GM12878 (cell line): Measurements from ENCODE around the gene SLX9. TPM values are rescaled to one million over a fixed set of nuclear protein-coding genes. Genes with fewer than 3 reads are reported as not detected.

Experiments used
- ATAC-seq: fragments of 200-7000 bp; cut with Tn5 transposase; 3 replicates; pipeline ENCODE4 v1.9.1; 2020; ENCODE audit warnings: mild to moderate bottlenecking, moderate library complexity
- BruUV-seq: library from RNA; stranded (reverse); fragments of 400-500 nt; replicated peaks from 2 replicates; lab custom pipeline; 2021; lab: Mats Ljungman, UMichigan
- CTCF ChIA-PET: fragments of 300-600 bp; sonication (Branson Sonifier 250); formaldehyde crosslinking; extraction: SDS; loops from one replicate; lab custom pipeline; 2021; ENCODE audit warnings: inconsistent platforms; lab: Yijun Ruan, JAX
- POLR2A ChIA-PET: fragments of 350-600 bp; formaldehyde crosslinking; extraction: SDS; loops from one replicate; lab custom pipeline; 2021; ENCODE audit warnings: inconsistent platforms; lab: Charles Lee
- RAD21 ChIA-PET: fragments of 300-600 bp; sonication (Branson Sonifier 250); formaldehyde crosslinking; loops from one replicate; lab custom pipeline; 2023; ENCODE audit warnings: antibody characterized with exemption; ENCODE audit not compliant: unreplicated experiment; lab: Charles Lee
- SMC1A ChIA-PET: fragments of 300-600 bp; sonication (Branson Sonifier 250); formaldehyde crosslinking; loops from one replicate; lab custom pipeline; 2023; ENCODE audit not compliant: unreplicated experiment, uncharacterized antibody; lab: Charles Lee
- DNase-seq: peaks from one replicate; pipeline ENCODE4 v3.0.0-alpha.2; 2011; ENCODE audit warnings: low read depth, low spot score
- FAIRE-seq: peaks from 3 replicates; lab custom pipeline; 2011; peaks lifted over from hg19 to GRCh38; lab: Jason Lieb, UNC
- H2AFZ ChIP-seq: 2 replicates; pipeline ENCODE4 v1.6.0; 2011; ENCODE audit warnings: low read depth, low read length, control low read depth; ENCODE audit not compliant: control insufficient read depth
- H3K27ac ChIP-seq: 2 replicates; pipeline ENCODE4 v1.5.1; 2011; ENCODE audit warnings: control low read depth; ENCODE audit not compliant: control insufficient read depth, insufficient read depth
- H3K27me3 ChIP-seq, 2 experiments: replicated peaks in 1 of 2; 2 replicates each; pipeline versions ENCODE4 v1.6.0 to v1.6.1; 2011; ENCODE audit warnings: low read length in 1 of 2; ENCODE audit not compliant: control insufficient read depth in 2 of 2, insufficient read depth in 2 of 2
- H3K36me3 ChIP-seq, 2 experiments: 2 replicates each; pipeline ENCODE4 v1.5.1; 2011; ENCODE audit warnings: low read length in 1 of 2; ENCODE audit not compliant: control insufficient read depth in 2 of 2, insufficient read depth in 2 of 2
- H3K4me1 ChIP-seq: 2 replicates; pipeline ENCODE4 v1.6.1; 2011; ENCODE audit warnings: mild to moderate bottlenecking, low read length, moderate library complexity, mixed read lengths; ENCODE audit not compliant: control insufficient read depth, insufficient read depth
- H3K4me2 ChIP-seq: 2 replicates; pipeline ENCODE4 v1.6.0; 2011; ENCODE audit warnings: control low read depth; ENCODE audit not compliant: control insufficient read depth, insufficient read depth
- H3K4me3 ChIP-seq: fragments of 200-600 bp; sonication (generic); 2 replicates; pipeline ENCODE4 v1.5.1; 2016
- H3K79me2 ChIP-seq: 2 replicates; pipeline ENCODE4 v1.6.0; 2011; ENCODE audit warnings: low read length; ENCODE audit not compliant: control insufficient read depth, insufficient read depth
- H3K9ac ChIP-seq: 2 replicates; pipeline ENCODE4 v1.8.0; 2011; ENCODE audit warnings: low read length, control low read depth, mixed read lengths; ENCODE audit not compliant: control insufficient read depth, insufficient read depth
- H3K9me3 ChIP-seq: replicated peaks from 3 replicates; pipeline ENCODE4 v1.5.1; 2011; ENCODE audit warnings: mild to moderate bottlenecking, low read length; ENCODE audit not compliant: control insufficient read depth, insufficient read depth
- H4K20me1 ChIP-seq: 2 replicates; pipeline ENCODE4 v1.6.0; 2011; ENCODE audit not compliant: control insufficient read depth, insufficient read depth
- DPF2 ChIP-seq: fragments of 450-650 bp; IDR thresholded peaks from 2 replicates; pipeline ENCODE4 v1.6.1; 2017; ENCODE audit warnings: mild to moderate bottlenecking
- HDGF ChIP-seq: fragments of 450-650 bp; IDR thresholded peaks from 2 replicates; pipeline ENCODE4 v1.6.1; 2016; ENCODE audit warnings: antibody characterized with exemption
- IRF3 ChIP-seq: fragments of 450-650 bp; IDR thresholded peaks from 2 replicates; pipeline ENCODE4 v1.6.1; 2014; ENCODE audit warnings: mild to moderate bottlenecking
- KDM1A ChIP-seq: fragments of 200-600 bp; sonication (generic); IDR thresholded peaks from 2 replicates; pipeline ENCODE4 v1.6.1; 2016; ENCODE audit warnings: borderline replicate concordance
- MTA3 ChIP-seq: IDR thresholded peaks from 2 replicates; pipeline ENCODE4 v1.6.1; 2012; ENCODE audit warnings: low read length, inconsistent platforms, borderline replicate concordance
- MXI1 ChIP-seq: fragments of 150-350 bp; IDR thresholded peaks from 2 replicates; pipeline ENCODE4 v1.6.1; 2011; ENCODE audit warnings: low read depth, mild to moderate bottlenecking, inconsistent platforms, low read length, improper control_type of control experiment
- NBN ChIP-seq: fragments of 450-650 bp; IDR thresholded peaks from 2 replicates; pipeline ENCODE4 v1.6.1; 2016
- PBX3 ChIP-seq: IDR thresholded peaks from 2 replicates; pipeline ENCODE4 v1.6.1; 2011; ENCODE audit warnings: mild to moderate bottlenecking, low read depth, low read length, moderate library complexity; ENCODE audit not compliant: insufficient replicate concordance
- POLR2AphosphoS5 ChIP-seq: IDR thresholded peaks from 2 replicates; pipeline ENCODE4 v1.6.1; 2011; ENCODE audit warnings: mild to moderate bottlenecking, low read length, inconsistent platforms
- RBBP5 ChIP-seq: fragments of 200-600 bp; sonication (generic); conservative IDR thresholded peaks from 2 replicates; pipeline ENCODE4 v1.6.1; 2016
- SIX5 ChIP-seq: IDR thresholded peaks from 2 replicates; pipeline ENCODE4 v1.6.1; 2011; ENCODE audit warnings: mild to moderate bottlenecking, low read depth, low read length, moderate library complexity; ENCODE audit not compliant: severe bottlenecking
- SRF ChIP-seq, 2 experiments: IDR thresholded peaks; 2 replicates each; pipeline ENCODE4 v1.6.1; 2011; ENCODE audit warnings: low read depth in 2 of 2, low read length in 2 of 2, mild to moderate bottlenecking in 1 of 2, moderate library complexity in 1 of 2
- ZBTB40 ChIP-seq: fragments of 450-650 bp; IDR thresholded peaks from 2 replicates; pipeline ENCODE4 v1.6.1; 2016; ENCODE audit warnings: mild to moderate bottlenecking, moderate library complexity, borderline replicate concordance
- WGBS: methylation state at CpG from one replicate; pipeline ENCODE4 v1.1.6; 2016; ENCODE audit warnings: low lambda C conversion rate; ENCODE audit not compliant: insufficient replicate concordance, insufficient coverage; ENCODE audit errors: missing lambda C conversion rate; 5-methylcytosine and 5-hydroxymethylcytosine counted together
- in situ Hi-C: fragments of 300-500 bp; cut with MboI; formaldehyde crosslinking; loops from 9 replicates; pipeline ENCODE4 v1.14.3; 2018; ENCODE audit warnings: mixed read lengths
- intact Hi-C: fragments of 100-400 bp; cut with micrococcal nuclease; formaldehyde crosslinking; loops from one replicate; pipeline ENCODE4 v1.14.2; 2022; ENCODE audit not compliant: unreplicated experiment
- polyA plus RNA-seq, 11 experiments: library from polyadenylated mRNA; depleted of rRNA in 4 of 11; unstranded in 6 of 11; stranded (reverse) in 5 of 11; fragments of >200 nt; fragmentation: Nextera tagmentation in 4 of 11; fragmentation: Illumina TruSeq in 1 of 11; extraction: Ambion mirVana in 4 of 11; extraction: Trizol in 1 of 11; gene quantifications; 1 replicate in 1 of 11; 2 replicates in 10 of 11; pipeline versions ENCODE4 v1.2.1 to v1.2.3, GENCODE V29; 2011 to 2016; ENCODE audit warnings: inconsistent platforms in 2 of 11, missing spikeins in 2 of 11, low read depth in 1 of 11
- total RNA-seq, 4 experiments: library from RNA; depleted of rRNA in 3 of 4; stranded (reverse); fragments of >200 nt in 3 of 4; fragmentation: Illumina TruSeq in 1 of 4; extraction: Trizol in 1 of 4; gene quantifications; 2 replicates each; pipeline versions ENCODE4 v1.2.1 to v1.2.3, GENCODE V29; 2013 to 2021

The SLX9 gene
- total and polyA plus RNA-seq, 10 of the 15 experiments (the other 5 are each of a cell fraction or from before 2014, with no cell fraction given), result 0.69 to 81.3 (median 33.9) TPM

- TF ChIP-seq PBX3, result no peak
Measured at GRCh38 chr21:44973598-44973997, 33.8 kb downstream of the SLX9 start (continued).

GRCh38 chr21:44974676-44975075 lies 34.8 kb downstream of the SLX9 start:
- ChIA-PET POLR2A (no interaction called here), CTCF (no interaction called here), SMC1A (no interaction called here), RAD21 (no interaction called here)
- no peak overlapping the region for H3K27ac ChIP-seq
- DNase-seq, result no peak
- FAIRE-seq, result no peak
- WGBS, result 95% methylated on average over 15 of the region's 17 CpGs
- H3K36me3 ChIP-seq, result peaks cover 0 to 8% of the 10 kb centered on the region in 2 experiments; a peak in 3 of 4 replicates
- TF ChIP-seq PBX3 (no peak), IRF3 (no peak), RBBP5 (no peak), SRF (IDR thresholded peaks at IDR 0.05; ENCODE audit: low read depth in 2 of 2, low read length in 2 of 2) (no peak), MXI1 (no peak), ZBTB40 (no peak), DPF2 (no peak), HDGF (no peak), KDM1A (no peak), SIX5 (no peak), POLR2AphosphoS5 (no peak), MTA3 (no peak), NBN (no peak)
- intact Hi-C loops, result no loop called here
- no peak overlapping the region for H3K9ac ChIP-seq
- no peak for ATAC-seq
- H4K20me1 ChIP-seq, result no peaks in the 10 kb centered on the region
- no peak overlapping the region for H2AFZ ChIP-seq
- H3K4me1 ChIP-seq, result no peaks in the 10 kb centered on the region
- no TSS peak for BruUV-seq
- H3K79me2 ChIP-seq, result no peaks in the 10 kb centered on the region
- in situ Hi-C loops, result no loop called here
- no peaks in the 10 kb centered on the region for H3K9me3 ChIP-seq
- no peak overlapping the region for H3K4me3 ChIP-seq
- no peaks in the 10 kb centered on the region for H3K27me3 ChIP-seq
- H3K4me2 ChIP-seq, result no peak overlapping the region
